Activated naive CD4-positive, alpha-beta T cell treated with anti-CD3 and anti-CD28 coated beads, Interleukin-2, amount 50 U/mL, for 16 hours (primary cell): ENCODE data around the gene FBXW12.

Experiments
- DNase-seq: peaks from one replicate; pipeline ENCODE4 v3.0.0-alpha.2; 2020

The FBXW12 gene

DNA sequence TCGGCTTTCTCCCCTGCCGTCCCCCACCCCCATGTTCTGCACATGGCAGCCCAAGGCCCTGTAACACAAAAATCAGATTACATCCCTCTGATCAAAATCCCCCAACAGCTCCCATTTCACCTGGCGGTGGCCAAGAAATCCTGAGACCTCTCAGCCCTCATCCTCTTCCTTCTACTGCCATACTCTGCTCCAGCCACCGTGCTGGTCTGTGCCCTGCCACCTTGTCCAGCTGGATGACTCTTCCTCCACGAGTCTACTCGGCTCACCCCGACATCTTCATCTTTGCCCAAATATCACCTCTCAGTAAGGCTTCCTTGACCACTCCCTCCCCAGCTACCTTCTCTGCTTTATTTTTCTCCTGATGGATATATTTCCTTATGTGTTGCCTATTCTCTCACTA, 64.8 kb downstream of the FBXW12 start:
- DNase-seq: no peak

DNA sequence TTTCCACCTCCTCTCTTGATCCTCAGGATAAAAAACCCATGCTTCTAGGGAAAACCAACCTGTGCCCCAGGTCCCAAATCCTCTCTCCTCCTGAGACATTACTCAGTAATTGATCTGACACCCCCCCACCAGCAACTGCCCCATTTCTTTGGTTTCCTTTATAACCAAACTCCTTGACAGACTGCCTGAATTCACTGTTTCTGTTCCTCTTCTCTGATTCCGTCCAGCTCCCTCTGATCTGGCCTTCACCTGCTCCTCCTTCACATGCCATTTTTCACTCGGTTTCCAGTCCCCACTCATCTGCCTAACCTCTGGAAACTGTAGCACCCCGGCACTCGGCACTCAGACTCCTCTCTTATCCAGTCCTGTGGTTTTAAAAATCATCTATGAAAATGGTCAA, 65.8 kb downstream of the FBXW12 start:
- DNase-seq: no peak

DNA sequence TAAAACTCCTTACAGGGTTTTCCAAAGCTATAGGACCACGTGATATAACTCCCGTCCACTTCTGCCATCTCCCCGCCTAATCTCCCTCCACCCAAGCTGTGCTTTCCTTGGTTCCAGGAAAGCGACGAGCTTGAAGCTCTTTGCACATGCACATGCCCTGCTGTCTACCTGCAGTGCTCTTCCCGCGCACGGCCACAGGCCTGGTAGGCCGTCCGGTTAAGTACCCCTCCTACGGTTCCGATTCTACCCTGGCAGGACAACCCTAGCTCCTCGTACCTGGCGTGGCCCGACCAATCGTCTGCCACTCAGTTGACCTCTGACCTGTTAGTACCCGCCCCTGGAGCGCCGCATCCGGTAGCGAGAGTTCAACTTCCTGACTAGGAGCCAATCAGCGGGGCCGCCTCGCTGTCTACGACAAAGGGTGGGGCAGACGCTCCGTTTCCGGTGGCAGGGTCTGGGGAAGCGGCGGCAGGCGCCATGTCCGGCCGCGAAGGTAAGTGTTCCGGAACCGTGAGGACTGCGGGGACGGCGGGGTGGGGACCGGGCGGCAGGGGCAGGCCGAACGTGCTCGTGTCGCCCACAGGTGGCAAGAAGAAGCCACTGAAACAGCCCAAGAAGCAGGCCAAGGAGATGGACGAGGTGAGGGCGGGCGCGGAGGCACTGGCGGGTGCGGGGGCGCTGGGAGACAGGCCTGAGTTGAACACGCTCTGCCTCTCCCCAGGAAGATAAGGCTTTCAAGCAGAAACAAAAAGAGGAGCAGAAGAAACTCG, 68.0 kb downstream of the FBXW12 start, which contains the start of the genes CCDC51 and TMA7:
Gene CCDC51 (minus strand): TSS at position 300 of the 770 bp plus-strand sequence. CDS start 4,991 bp downstream, outside the sequence.
Gene TMA7 (plus strand): TSS at position 438 of the 770 bp plus-strand sequence. CDS start 40 bp downstream, at position 478.
- DNase-seq: peak; percentile 99

DNA sequence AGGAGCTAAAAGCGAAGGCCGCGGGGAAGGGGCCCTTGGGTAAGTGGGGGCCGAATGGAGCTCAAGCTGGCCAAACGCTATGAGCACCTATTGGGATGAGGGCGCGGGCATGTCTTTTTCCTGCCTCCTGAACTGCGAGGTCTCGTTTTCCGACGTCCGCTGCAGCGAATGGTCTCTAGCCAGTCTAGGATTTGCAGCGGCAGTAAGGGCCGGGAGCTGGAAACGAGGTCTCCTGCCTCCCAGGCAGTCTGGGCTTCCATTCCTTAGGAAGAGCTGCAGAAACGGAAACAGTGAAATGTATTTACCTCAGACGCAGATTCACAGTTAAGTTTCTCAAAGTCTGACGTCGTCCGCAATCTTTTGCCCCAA, 68.6 kb downstream of the FBXW12 start:
- DNase-seq: no peak

DNA sequence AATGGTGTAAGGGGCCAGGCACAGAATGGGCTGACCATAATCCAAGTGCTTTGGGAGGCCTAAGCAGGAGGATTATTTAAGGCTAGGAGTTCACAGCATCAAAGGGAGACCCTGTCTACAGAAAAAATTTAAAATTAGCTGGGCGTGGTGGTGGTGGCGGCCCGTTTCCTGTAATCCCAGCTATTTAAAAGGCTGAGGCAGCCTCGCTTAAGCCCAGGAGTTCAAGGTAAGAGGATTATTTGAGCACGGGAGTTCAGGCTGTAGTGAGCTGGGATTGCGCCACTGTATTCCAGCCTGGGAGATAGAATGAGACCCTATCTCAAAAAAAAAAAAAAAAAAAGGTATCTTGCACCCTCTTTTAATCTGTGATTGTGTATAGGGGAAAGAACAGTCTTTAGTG, 69.9 kb downstream of the FBXW12 start:
- no peak for DNase-seq
